IMR-90 (cell line): ENCODE data around the gene FHDC1. TPM values are rescaled to one million over a fixed set of nuclear protein-coding genes. Genes with fewer than 3 reads are reported as not detected.

Source experiments
- ATAC-seq: fragments of 200-7000 bp; cut with Tn5 transposase; 2 replicates; pipeline ENCODE4 v1.9.1; 2020; ENCODE audit warnings: low read depth, mild to moderate bottlenecking, moderate library complexity
- BruUV-seq: library from RNA; stranded (reverse); fragments of 400-500 nt; replicated peaks from 2 replicates; lab custom pipeline; 2021; lab: Mats Ljungman, UMichigan
- CTCF ChIA-PET: fragments of 300-600 bp; formaldehyde crosslinking; extraction: SDS; loops from one replicate; lab custom pipeline; 2021; ENCODE audit warnings: antibody characterized with exemption; lab: Yijun Ruan, JAX
- POLR2A ChIA-PET: fragments of 300-600 bp; sonication (Branson Sonifier 250); formaldehyde crosslinking; loops from one replicate; lab custom pipeline; 2022; ENCODE audit warnings: antibody characterized with exemption; ENCODE audit not compliant: unreplicated experiment; lab: Charles Lee
- DNase-seq: peaks from one replicate; pipeline ENCODE4 v3.0.0; 2013
- H2AFZ ChIP-seq: replicated peaks from 2 replicates; pipeline ENCODE3; 2013; ENCODE audit warnings: low read length, mild to moderate bottlenecking; ENCODE audit not compliant: poor library complexity
- H2AK5ac ChIP-seq: 2 replicates; pipeline ENCODE4 v1.6.1; 2013; ENCODE audit warnings: low read depth, low read length, inconsistent platforms
- H2AK9ac ChIP-seq: replicated peaks from 2 replicates; pipeline ENCODE3; 2013; ENCODE audit warnings: mild to moderate bottlenecking, low read depth, low read length, moderate library complexity; ENCODE audit not compliant: poor library complexity
- H2BK120ac ChIP-seq: 2 replicates; pipeline ENCODE4 v1.6.1; 2013; ENCODE audit warnings: low read depth, low read length, inconsistent platforms
- H2BK15ac ChIP-seq: 3 replicates; pipeline ENCODE4 v1.6.1; 2013; ENCODE audit warnings: low read depth, low read length, inconsistent platforms
- H2BK20ac ChIP-seq: 2 replicates; pipeline ENCODE4 v1.6.1; 2013; ENCODE audit warnings: low read depth, mild to moderate bottlenecking, inconsistent platforms, low read length, moderate library complexity
- H2BK5ac ChIP-seq: 2 replicates; pipeline ENCODE4 v1.6.1; 2013; ENCODE audit warnings: mild to moderate bottlenecking, low read depth, low read length, inconsistent platforms; ENCODE audit not compliant: poor library complexity, severe bottlenecking
- H3K14ac ChIP-seq: replicated peaks from 2 replicates; pipeline ENCODE4 v1.6.1; 2013; ENCODE audit warnings: low read depth, low read length, inconsistent platforms
- H3K18ac ChIP-seq: 2 replicates; pipeline ENCODE4 v1.6.1; 2013; ENCODE audit warnings: low read depth, low read length, control low read depth
- H3K23ac ChIP-seq: 2 replicates; pipeline ENCODE4 v1.6.1; 2013; ENCODE audit warnings: low read depth, low read length, inconsistent platforms
- H3K27ac ChIP-seq: 2 replicates; pipeline ENCODE4 v1.5.1; 2013; ENCODE audit warnings: mild to moderate bottlenecking, control low read depth, low read length; ENCODE audit not compliant: insufficient read depth
- H3K27me3 ChIP-seq: 2 replicates; pipeline ENCODE4 v1.6.1; 2013; ENCODE audit warnings: low read length; ENCODE audit not compliant: control insufficient read depth, insufficient read depth
- H3K36me3 ChIP-seq: 2 replicates; pipeline ENCODE4 v1.6.1; 2013; ENCODE audit warnings: low read length, mixed read lengths; ENCODE audit not compliant: control insufficient read depth, insufficient read depth
- H3K4ac ChIP-seq: 2 replicates; pipeline ENCODE4 v1.6.1; 2013; ENCODE audit warnings: low read depth, low read length, inconsistent platforms
- H3K4me1 ChIP-seq: 2 replicates; pipeline ENCODE4 v1.6.1; 2013; ENCODE audit warnings: low read length, mixed read lengths; ENCODE audit not compliant: control insufficient read depth, insufficient read depth
- H3K4me2 ChIP-seq: 2 replicates; pipeline ENCODE4 v1.6.1; 2013; ENCODE audit warnings: low read depth, mild to moderate bottlenecking, control low read depth, low read length, moderate library complexity
- H3K4me3 ChIP-seq: 2 replicates; pipeline ENCODE4 v1.5.1; 2013; ENCODE audit warnings: low read depth, mild to moderate bottlenecking, control low read depth, low read length, moderate library complexity; ENCODE audit not compliant: insufficient read depth
- H3K56ac ChIP-seq: 2 replicates; pipeline ENCODE4 v1.6.1; 2013; ENCODE audit warnings: low read length, inconsistent platforms; ENCODE audit not compliant: insufficient read depth; ENCODE audit errors: extremely low read depth
- H3K79me1 ChIP-seq, 2 experiments: 2 replicates each; pipeline ENCODE4 v1.6.1; 2013; ENCODE audit warnings: low read length in 2 of 2, inconsistent platforms in 1 of 2, low read depth in 1 of 2
- H3K9ac ChIP-seq: 2 replicates; pipeline ENCODE4 v1.6.1; 2013; ENCODE audit warnings: low read depth, low read length, control low read depth
- H3K9me1 ChIP-seq: 2 replicates; pipeline ENCODE4 v1.6.1; 2013; ENCODE audit warnings: low read length, inconsistent platforms; ENCODE audit not compliant: insufficient read depth
- H3K9me3 ChIP-seq: 2 replicates; pipeline ENCODE4 v1.6.1; 2013; ENCODE audit warnings: low read length; ENCODE audit not compliant: control insufficient read depth, insufficient read depth
- H4K20me1 ChIP-seq: 2 replicates; pipeline ENCODE4 v1.6.1; 2013; ENCODE audit warnings: low read length, inconsistent platforms; ENCODE audit not compliant: insufficient read depth
- H4K5ac ChIP-seq: 2 replicates; pipeline ENCODE4 v1.6.1; 2013; ENCODE audit warnings: mild to moderate bottlenecking, low read depth, low read length, control low read depth
- H4K8ac ChIP-seq, 2 experiments: 2 replicates each; pipeline ENCODE4 v1.6.1; 2013; ENCODE audit warnings: low read depth in 2 of 2, low read length in 2 of 2, control low read depth in 1 of 2, inconsistent platforms in 1 of 2
- H4K91ac ChIP-seq: 2 replicates; pipeline ENCODE4 v1.6.1; 2013; ENCODE audit warnings: low read depth, low read length, inconsistent platforms; ENCODE audit not compliant: insufficient read depth
- BHLHE40 ChIP-seq: fragments of 150-350 bp; IDR thresholded peaks from 2 replicates; pipeline ENCODE4 v1.6.1; 2016; ENCODE audit warnings: mild to moderate bottlenecking, low read depth, low read length
- CEBPB ChIP-seq: IDR thresholded peaks from 2 replicates; pipeline ENCODE4 v1.6.1; 2012; ENCODE audit warnings: low read depth, low read length, improper control_type of control experiment
- CHD1 ChIP-seq: IDR thresholded peaks from 2 replicates; pipeline ENCODE4 v1.6.1; 2012; ENCODE audit warnings: low read depth, low read length, improper control_type of control experiment
- CTCF ChIP-seq: conservative IDR thresholded peaks from 2 replicates; pipeline ENCODE4 v1.5.1; 2012; ENCODE audit warnings: mild to moderate bottlenecking, low read depth, low read length, improper control_type of control experiment
- ELK1 ChIP-seq: fragments of 150-350 bp; IDR thresholded peaks from 2 replicates; pipeline ENCODE4 v1.6.1; 2016; ENCODE audit warnings: low read depth, mild to moderate bottlenecking, low read length, moderate library complexity, borderline replicate concordance
- FOS ChIP-seq: fragments of 150-350 bp; IDR thresholded peaks from 2 replicates; pipeline ENCODE4 v1.6.1; 2016; ENCODE audit warnings: low read depth, low read length
- MAFK ChIP-seq: IDR thresholded peaks from 2 replicates; pipeline ENCODE4 v1.6.1; 2012; ENCODE audit warnings: low read depth, low read length, improper control_type of control experiment
- MAZ ChIP-seq: IDR thresholded peaks from 2 replicates; pipeline ENCODE4 v1.6.1; 2012; ENCODE audit warnings: low read depth, mild to moderate bottlenecking, low read length, improper control_type of control experiment, moderate library complexity, borderline replicate concordance
- MXI1 ChIP-seq: IDR thresholded peaks from 2 replicates; pipeline ENCODE4 v1.6.1; 2012; ENCODE audit warnings: low read depth, mild to moderate bottlenecking, low read length, moderate library complexity, borderline replicate concordance
- NFE2L2 ChIP-seq: fragments of 150-350 bp; IDR thresholded peaks from 2 replicates; pipeline ENCODE4 v1.6.1; 2016; ENCODE audit warnings: low read depth, mild to moderate bottlenecking, low read length
- POLR2A ChIP-seq: IDR thresholded peaks from 2 replicates; pipeline ENCODE4 v1.6.1; 2012; ENCODE audit warnings: mild to moderate bottlenecking, low read depth, low read length
- RAD21 ChIP-seq: IDR thresholded peaks from 2 replicates; pipeline ENCODE4 v1.6.1; 2012; ENCODE audit warnings: low read length, improper control_type of control experiment
- RCOR1 ChIP-seq: IDR thresholded peaks from 2 replicates; pipeline ENCODE4 v1.6.1; 2012; ENCODE audit warnings: mild to moderate bottlenecking, low read length, improper control_type of control experiment; ENCODE audit not compliant: insufficient replicate concordance
- RFX5 ChIP-seq: IDR thresholded peaks from 2 replicates; pipeline ENCODE4 v1.8.0; 2012; ENCODE audit warnings: low read depth, mild to moderate bottlenecking, low read length, moderate library complexity
- SMC3 ChIP-seq: fragments of 150-350 bp; IDR thresholded peaks from 2 replicates; pipeline ENCODE4 v1.6.1; 2016; ENCODE audit warnings: low read depth, mild to moderate bottlenecking, antibody characterized with exemption, low read length, moderate library complexity
- USF2 ChIP-seq: fragments of 150-350 bp; IDR thresholded peaks from 2 replicates; pipeline ENCODE4 v1.6.1; 2017; ENCODE audit warnings: mild to moderate bottlenecking, antibody characterized with exemption, low read length, low read depth
- WGBS, 2 experiments: methylation state at CpG; one replicate each; pipeline versions ENCODE4 v1.1.5 to v1.1.7; 2013; ENCODE audit warnings: missing lambda C conversion rate in 2 of 2; ENCODE audit not compliant: insufficient read length in 1 of 2; ENCODE audit errors: extremely low coverage in 2 of 2; 5-methylcytosine and 5-hydroxymethylcytosine counted together
- dilution Hi-C: fragments of 300-500 bp; cut with HindIII; formaldehyde crosslinking; loops from one replicate; pipeline ENCODE4 v1.14.3; 2018; ENCODE audit warnings: low sequenced_read_pairs; ENCODE audit not compliant: unreplicated experiment
- in situ Hi-C: fragments of 300-500 bp; cut with MboI; formaldehyde crosslinking; loops from 3 replicates; pipeline ENCODE4 v1.14.3; 2019; ENCODE audit warnings: low sequenced_read_pairs, inconsistent platforms, mixed read lengths
- intact Hi-C: fragments of 100-400 bp; cut with micrococcal nuclease; formaldehyde crosslinking; loops from 2 replicates; pipeline ENCODE4 v1.10.0; 2022
- polyA plus RNA-seq, 3 experiments: library from polyadenylated mRNA; depleted of rRNA; stranded (reverse); fragments of >200 nt; gene quantifications; 2 replicates each; pipeline ENCODE4 v1.2.3, GENCODE V29; 2012; ENCODE audit warnings: low replicate concordance in 1 of 3
- total RNA-seq: library from RNA; depleted of rRNA; stranded (reverse); fragments of >200 nt; gene quantifications from 2 replicates; pipeline ENCODE4 v1.2.3, GENCODE V29; 2012

The FHDC1 gene
- total and polyA plus RNA-seq, 2 of the 4 experiments (the other 2 are of a cell fraction): under 0.01 to 0.09 TPM

GRCh38 chr4:152997771-152998487 lies 61.8 kb downstream of the FHDC1 start:
- Histone ChIP-seq H2AFZ (no peak overlapping the region), H3K36me3 (no peaks in the 10 kb centered on the region), H3K9me1 (no peaks in the 10 kb centered on the region; the same call in 1 of the 2 replicates), H3K27ac (no peak overlapping the region), H2BK15ac (no peak overlapping the region), H2BK20ac (no peak overlapping the region), H4K20me1 (no peaks in the 10 kb centered on the region), H3K4me2 (no peak overlapping the region), H3K4me3 (no peak overlapping the region), H4K5ac (no peak overlapping the region), H3K14ac (no peak overlapping the region), H2AK9ac (no peak overlapping the region), H4K91ac (no peak overlapping the region), H4K8ac (no peak overlapping the region), H3K27me3 (peaks cover 41% of the 10 kb centered on the region), H3K23ac (no peak overlapping the region), H3K18ac (no peak overlapping the region), H3K4me1 (no peaks in the 10 kb centered on the region), H3K4ac (no peak overlapping the region), H2AK5ac (no peak overlapping the region), H3K9me3 (no peaks in the 10 kb centered on the region), H3K79me1 (no peaks in the 10 kb centered on the region), H2BK5ac (no peak overlapping the region), H3K56ac (no peak overlapping the region), H3K9ac (no peak overlapping the region), H2BK120ac (no peak overlapping the region)
- 91% methylated on average over 6 of the region's 17 CpGs; no CpG with 5 or more reads in 1 of the 2 experiments for WGBS, 2 experiments
- no peak for ATAC-seq
- CTCF ChIA-PET: no interaction called here
- peak; percentile 7 for DNase-seq
- BruUV-seq: no TSS peak
- POLR2A ChIA-PET: no interaction called here
- in situ Hi-C loops: no loop called here
- TF ChIP-seq MAFK (no peak), POLR2A (no peak), NFE2L2 (no peak), MAZ (no peak), CTCF (no peak), CHD1 (no peak), ELK1 (no peak), FOS (no peak), MXI1 (no peak), RAD21 (no peak), BHLHE40 (no peak), USF2 (no peak), CEBPB (no peak), SMC3 (no peak), RFX5 (no peak), RCOR1 (no peak)
- intact Hi-C loops: no loop called here
- dilution Hi-C loops: no loop called here
